ENCODE results near the gene USF3. TPM values are rescaled to one million over a fixed set of nuclear protein-coding genes. Genes with fewer than 3 reads are reported as not detected.

USF3 gene
- total and polyA plus RNA-seq, 4 donors, result 4.6 to 16.0 (median 11.4) TPM

DNA sequence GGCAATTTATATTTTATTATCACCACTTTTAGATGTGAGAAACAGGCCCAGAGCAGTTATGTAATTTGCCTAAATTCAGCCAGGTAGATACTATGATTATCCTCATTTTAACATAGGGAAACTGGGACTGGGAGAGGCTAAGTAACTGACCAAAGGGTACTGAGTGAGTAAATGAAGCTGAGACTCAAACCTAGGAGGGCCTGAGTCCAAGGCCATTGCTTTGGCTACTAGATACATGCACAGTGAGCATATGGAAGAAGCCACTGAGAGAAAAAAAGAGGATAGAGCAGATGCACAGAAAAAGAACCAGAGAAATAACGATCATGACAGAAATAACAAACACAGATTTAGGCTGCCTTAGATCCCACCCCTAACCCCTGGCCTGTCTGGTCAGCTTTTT lies 33.6 kb downstream of the USF3 start:
- WGBS, result 25% methylated on average over 1 of the region's 1 CpG

DNA sequence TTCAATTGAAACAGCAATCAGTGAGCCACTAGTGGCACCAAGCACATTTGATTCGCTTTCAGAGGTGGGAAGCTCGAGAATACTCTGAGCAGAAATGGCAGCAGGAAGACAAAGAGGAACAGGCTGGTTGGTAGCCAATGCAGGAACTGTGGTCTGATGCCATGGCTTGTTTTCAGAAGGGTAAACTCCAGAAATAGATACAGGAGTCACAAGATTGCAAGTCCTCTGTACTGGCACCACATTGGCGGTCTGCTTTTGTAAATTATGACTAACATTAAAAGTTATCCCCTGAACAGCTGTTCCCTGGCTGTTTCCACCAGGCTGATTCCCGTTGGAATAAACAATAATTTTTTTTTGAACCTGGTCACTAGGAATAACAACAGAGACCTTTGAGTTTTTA lies 35.5 kb downstream of the USF3 start:
- Histone ChIP-seq H3K9me3 (ENCODE audit: control insufficient read depth in 4 of 4, low read length in 3 of 4) (no peaks in the 10 kb centered on the region), H3K4me1 (ENCODE audit: control insufficient read depth in 4 of 4, insufficient read depth in 4 of 4, low read length in 3 of 4) (peaks cover 6 to 29% (median 20%) of the 10 kb centered on the region in 4 donors), H3K9ac (ENCODE audit: low read depth in 1 of 2, low read length in 2 of 2) (no peak overlapping the region), H3K36me3 (ENCODE audit: control insufficient read depth in 4 of 4, insufficient read depth in 3 of 4, low read depth in 1 of 4, low read length in 3 of 4) (peaks cover 4 to 16% (median 8%) of the 10 kb centered on the region in 4 donors), H3K4me3 (ENCODE audit: low read depth in 1 of 3, low read length in 3 of 3) (no peak overlapping the region), H3K27ac (ENCODE audit: low read depth in 1 of 2, low read length in 2 of 2) (peak overlapping the region in 1 of 2 donors; percentile 16), H3K27me3 (ENCODE audit: control insufficient read depth in 4 of 4, insufficient read depth in 4 of 4, low read length in 3 of 4) (no peaks in the 10 kb centered on the region)
- no peak for DNase-seq (ENCODE audit: low spot score)
- WGBS, result 46% methylated on average over 4 of the region's 4 CpGs
- TF ChIP-seq FOXA1 (IDR thresholded peaks at IDR 0.05), result no peak
- TF ChIP-seq, protein P1, sequence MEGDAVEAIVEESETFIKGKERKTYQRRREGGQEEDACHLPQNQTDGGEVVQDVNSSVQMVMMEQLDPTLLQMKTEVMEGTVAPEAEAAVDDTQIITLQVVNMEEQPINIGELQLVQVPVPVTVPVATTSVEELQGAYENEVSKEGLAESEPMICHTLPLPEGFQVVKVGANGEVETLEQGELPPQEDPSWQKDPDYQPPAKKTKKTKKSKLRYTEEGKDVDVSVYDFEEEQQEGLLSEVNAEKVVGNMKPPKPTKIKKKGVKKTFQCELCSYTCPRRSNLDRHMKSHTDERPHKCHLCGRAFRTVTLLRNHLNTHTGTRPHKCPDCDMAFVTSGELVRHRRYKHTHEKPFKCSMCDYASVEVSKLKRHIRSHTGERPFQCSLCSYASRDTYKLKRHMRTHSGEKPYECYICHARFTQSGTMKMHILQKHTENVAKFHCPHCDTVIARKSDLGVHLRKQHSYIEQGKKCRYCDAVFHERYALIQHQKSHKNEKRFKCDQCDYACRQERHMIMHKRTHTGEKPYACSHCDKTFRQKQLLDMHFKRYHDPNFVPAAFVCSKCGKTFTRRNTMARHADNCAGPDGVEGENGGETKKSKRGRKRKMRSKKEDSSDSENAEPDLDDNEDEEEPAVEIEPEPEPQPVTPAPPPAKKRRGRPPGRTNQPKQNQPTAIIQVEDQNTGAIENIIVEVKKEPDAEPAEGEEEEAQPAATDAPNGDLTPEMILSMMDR (IDR thresholded peaks at IDR 0.05; ENCODE audit: low read depth, low read length, missing input control), result no peak
- TF ChIP-seq SP1 (IDR thresholded peaks at IDR 0.05), result no peak
- TF ChIP-seq REST (IDR thresholded peaks at IDR 0.05), result peak; percentile 14
- TF ChIP-seq NR2F2 (IDR thresholded peaks at IDR 0.05), result no peak
- TF ChIP-seq, protein P2, sequence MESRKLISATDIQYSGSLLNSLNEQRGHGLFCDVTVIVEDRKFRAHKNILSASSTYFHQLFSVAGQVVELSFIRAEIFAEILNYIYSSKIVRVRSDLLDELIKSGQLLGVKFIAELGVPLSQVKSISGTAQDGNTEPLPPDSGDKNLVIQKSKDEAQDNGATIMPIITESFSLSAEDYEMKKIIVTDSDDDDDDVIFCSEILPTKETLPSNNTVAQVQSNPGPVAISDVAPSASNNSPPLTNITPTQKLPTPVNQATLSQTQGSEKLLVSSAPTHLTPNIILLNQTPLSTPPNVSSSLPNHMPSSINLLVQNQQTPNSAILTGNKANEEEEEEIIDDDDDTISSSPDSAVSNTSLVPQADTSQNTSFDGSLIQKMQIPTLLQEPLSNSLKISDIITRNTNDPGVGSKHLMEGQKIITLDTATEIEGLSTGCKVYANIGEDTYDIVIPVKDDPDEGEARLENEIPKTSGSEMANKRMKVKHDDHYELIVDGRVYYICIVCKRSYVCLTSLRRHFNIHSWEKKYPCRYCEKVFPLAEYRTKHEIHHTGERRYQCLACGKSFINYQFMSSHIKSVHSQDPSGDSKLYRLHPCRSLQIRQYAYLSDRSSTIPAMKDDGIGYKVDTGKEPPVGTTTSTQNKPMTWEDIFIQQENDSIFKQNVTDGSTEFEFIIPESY (IDR thresholded peaks at IDR 0.05), result no peak
- TF ChIP-seq, protein P3, sequence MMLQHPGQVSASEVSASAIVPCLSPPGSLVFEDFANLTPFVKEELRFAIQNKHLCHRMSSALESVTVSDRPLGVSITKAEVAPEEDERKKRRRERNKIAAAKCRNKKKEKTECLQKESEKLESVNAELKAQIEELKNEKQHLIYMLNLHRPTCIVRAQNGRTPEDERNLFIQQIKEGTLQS (IDR thresholded peaks at IDR 0.05), result no peak
- peak in 1 of 2 donors; percentile 32 for TF ChIP-seq RXRA (IDR thresholded peaks at IDR 0.05)
- no peak for TF ChIP-seq HNF4G (IDR thresholded peaks at IDR 0.05)
- TF ChIP-seq YY1 (IDR thresholded peaks at IDR 0.05), result peak; percentile 66
- TF ChIP-seq HNF4A (conservative IDR thresholded peaks at IDR 0.05), result peak in 1 of 2 donors; percentile 45
- TF ChIP-seq TAF1 (conservative IDR thresholded peaks at IDR 0.05), result no peak
- peak in 1 of 2 donors; percentile 14 for TF ChIP-seq JUND (IDR thresholded peaks at IDR 0.05)
- TF ChIP-seq MAX (IDR thresholded peaks at IDR 0.05), result peak; percentile 39
- TF ChIP-seq FOXA2 (IDR thresholded peaks at IDR 0.05), result no peak

More for the DNA sequence above, 33.6 kb downstream of the USF3 start:
- Histone ChIP-seq H3K4me3 (ENCODE audit: low read depth in 1 of 3, low read length in 3 of 3) (no peak overlapping the region), H3K27me3 (ENCODE audit: control insufficient read depth in 4 of 4, insufficient read depth in 4 of 4, low read length in 3 of 4) (no peaks in the 10 kb centered on the region), H3K27ac (ENCODE audit: low read depth in 1 of 2, low read length in 2 of 2) (peak overlapping the region; percentile 74 to 79), H3K36me3 (ENCODE audit: control insufficient read depth in 4 of 4, insufficient read depth in 3 of 4, low read depth in 1 of 4, low read length in 3 of 4) (peaks cover 6 to 16% (median 8%) of the 10 kb centered on the region in 4 donors), H3K9me3 (ENCODE audit: control insufficient read depth in 4 of 4, low read length in 3 of 4) (no peaks in the 10 kb centered on the region), H3K4me1 (ENCODE audit: control insufficient read depth in 4 of 4, insufficient read depth in 4 of 4, low read length in 3 of 4) (peaks cover 6 to 32% (median 20%) of the 10 kb centered on the region in 4 donors), H3K9ac (ENCODE audit: low read depth in 1 of 2, low read length in 2 of 2) (peak overlapping the region in 1 of 2 donors; percentile 58)
- TF ChIP-seq, protein P3 (IDR thresholded peaks at IDR 0.05), result no peak
- no peak for TF ChIP-seq TAF1 (conservative IDR thresholded peaks at IDR 0.05)
- TF ChIP-seq HNF4A (conservative IDR thresholded peaks at IDR 0.05), result peak; percentile 29 to 54
- no peak for DNase-seq (ENCODE audit: low spot score)

Measured in liver (tissue), 9 donors.